IPS DF 4.7 (cell line): ENCODE measurements around the gene SH3TC1.

Source experiments
- DNase-seq: peaks from one replicate; pipeline ENCODE4 v3.0.0-alpha.2; 2013; ENCODE audit warnings: low spot score; ENCODE audit errors: extremely low read depth

Gene SH3TC1

DNA sequence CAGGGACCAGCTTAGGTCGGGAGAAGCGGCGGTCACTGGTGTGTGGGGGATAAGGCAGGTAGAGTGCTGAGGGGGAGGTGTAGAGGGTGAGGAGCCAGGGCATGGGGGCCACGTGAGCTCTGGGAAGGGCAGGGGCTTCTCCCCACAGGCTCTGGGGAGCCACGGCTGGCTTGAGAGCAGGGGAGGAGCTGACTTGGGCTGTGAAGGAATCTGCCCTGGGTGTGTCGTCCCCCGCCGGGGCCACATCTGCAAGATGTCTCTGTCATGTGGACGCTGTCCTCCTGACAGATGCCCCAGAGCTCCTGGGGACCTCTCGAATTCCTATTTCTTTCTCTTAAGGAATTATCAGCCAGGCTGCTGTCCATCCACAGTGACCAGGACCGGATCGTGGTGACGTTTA lies 15.0 kb downstream of the SH3TC1 start:
- DNase-seq = no peak

DNA sequence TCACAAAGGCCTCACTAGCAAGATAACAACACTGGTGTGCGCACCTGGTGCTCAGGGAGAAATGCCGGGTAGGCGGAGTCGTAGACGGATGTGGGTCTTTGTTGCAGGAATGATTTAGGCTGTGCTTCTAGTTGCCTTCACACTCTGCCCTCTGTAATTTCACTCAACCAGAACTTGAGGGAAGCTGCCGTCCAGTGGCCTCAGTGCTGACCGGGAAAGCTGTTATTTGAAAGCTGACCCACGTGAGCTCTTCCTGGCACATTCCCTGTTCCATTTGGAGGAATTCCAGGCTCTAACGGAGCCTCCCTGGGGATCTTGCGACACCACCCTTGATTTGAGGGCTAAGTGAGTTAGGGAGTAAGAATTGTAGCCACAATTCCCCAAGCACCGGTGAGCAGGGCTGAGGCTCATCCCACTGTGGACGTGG lies 15.9 kb downstream of the SH3TC1 start:
- DNase-seq = no peak

DNA sequence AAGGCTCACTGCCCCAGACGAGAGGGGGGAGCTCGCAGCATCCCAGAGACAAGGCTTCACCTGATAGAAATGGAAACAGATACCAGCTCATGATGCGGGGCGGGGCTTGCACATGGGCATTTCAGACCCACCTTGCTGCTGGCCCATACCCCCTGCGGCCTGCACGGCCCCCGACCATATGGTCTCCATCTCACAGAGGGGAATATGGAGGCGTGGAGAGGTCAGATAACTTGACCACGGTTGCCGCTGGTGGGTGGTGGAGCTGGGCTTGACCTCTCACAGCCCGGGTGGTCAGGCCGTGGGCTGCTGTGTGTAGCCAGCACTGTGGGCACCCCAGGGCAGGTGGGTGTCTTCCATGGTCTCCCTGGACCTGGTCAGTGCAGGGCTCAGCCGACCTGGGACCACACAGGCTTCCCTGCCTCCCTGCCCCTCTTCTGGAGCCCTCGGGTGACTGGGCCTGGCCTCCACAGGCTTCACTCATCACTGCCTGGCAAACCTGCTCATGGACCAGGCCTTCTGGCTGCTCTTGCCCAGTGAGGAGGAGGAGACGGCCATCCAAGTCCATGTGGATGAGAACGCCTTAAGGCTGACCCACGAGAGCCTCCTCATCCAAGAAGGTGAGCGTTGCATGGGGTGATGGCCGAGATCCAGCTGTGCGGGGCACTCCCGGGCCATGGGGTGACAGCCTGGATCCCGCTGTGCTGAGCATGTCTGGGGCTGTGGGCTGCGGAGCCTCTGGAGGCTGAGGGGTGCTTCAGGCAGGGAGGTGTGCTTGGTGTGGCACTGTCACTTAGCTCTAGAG lies 16.8 kb downstream of the SH3TC1 start:
- no peak for DNase-seq

DNA sequence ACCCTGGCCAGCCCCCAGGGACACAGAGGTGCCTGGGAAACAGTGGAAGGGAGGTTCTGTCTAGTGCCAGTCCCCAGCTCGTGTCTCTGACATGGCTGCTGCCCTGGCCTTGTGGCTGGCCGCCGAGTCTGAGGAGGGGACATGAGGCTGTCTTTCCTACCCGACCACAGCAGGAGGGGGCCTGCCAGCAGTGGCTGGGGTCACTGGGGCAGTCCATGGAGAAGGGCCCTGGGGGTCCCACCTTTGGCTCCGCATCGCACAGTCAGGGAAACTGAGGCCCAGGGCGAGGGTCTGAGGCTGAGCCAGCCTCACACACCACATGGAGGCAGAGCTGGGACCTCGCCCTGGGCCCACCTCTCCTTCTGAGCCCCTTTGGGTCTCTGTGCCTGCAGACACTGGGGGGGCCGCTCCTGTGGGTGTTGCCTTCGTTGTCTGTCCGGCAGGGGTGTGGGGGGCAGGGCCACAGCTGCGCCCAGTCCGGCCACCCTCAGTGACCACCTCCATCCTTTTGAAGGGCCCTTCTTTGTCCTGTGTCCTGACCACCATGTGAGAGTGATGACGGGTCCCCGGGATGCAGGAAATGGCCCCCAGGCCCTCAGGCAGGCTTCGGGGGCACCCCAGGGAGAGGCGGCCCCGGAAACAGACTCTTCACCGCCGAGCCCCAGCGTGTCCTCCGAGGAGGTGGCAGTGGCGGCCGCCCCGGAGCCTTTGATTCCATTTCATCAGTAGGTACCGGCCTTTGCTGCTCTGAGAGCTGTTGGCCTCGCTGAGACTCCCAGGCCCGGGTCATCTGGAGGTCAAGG lies 17.6 kb downstream of the SH3TC1 start:
- DNase-seq = no peak

DNA sequence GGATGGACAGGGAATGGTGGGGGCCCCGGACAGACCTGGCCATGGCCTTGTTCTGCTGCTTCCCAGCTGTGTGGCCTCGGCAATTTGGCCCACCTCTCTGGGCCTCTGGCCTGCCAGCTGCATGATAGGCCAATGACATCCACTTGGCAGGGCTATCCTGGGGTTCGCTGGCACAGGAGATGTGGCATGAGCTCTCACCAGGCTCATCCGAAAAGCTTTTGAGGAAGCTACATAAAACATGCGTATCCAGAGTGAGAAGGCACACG lies 18.1 kb downstream of the SH3TC1 start:
- no peak for DNase-seq

DNA sequence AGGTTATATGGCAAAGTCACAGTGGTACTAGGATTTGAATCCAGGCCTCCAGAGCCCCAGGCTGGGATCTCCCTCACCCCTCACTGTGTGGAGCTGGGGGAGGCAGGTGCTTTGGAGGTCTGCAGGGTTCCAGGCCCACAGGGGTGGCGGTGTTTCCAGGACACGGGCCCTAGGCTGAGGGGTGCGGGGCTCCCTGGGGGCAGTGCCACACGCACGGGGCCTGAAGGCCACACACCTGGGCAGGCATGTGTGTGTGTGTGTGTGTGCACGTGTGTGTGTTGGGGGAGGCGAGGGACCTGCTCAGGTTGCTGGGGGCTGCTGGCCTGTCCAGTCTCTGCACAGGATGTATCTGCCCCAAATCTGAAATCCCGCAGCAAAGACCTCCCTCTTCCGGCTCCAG lies 18.8 kb downstream of the SH3TC1 start:
- DNase-seq = no peak

DNA sequence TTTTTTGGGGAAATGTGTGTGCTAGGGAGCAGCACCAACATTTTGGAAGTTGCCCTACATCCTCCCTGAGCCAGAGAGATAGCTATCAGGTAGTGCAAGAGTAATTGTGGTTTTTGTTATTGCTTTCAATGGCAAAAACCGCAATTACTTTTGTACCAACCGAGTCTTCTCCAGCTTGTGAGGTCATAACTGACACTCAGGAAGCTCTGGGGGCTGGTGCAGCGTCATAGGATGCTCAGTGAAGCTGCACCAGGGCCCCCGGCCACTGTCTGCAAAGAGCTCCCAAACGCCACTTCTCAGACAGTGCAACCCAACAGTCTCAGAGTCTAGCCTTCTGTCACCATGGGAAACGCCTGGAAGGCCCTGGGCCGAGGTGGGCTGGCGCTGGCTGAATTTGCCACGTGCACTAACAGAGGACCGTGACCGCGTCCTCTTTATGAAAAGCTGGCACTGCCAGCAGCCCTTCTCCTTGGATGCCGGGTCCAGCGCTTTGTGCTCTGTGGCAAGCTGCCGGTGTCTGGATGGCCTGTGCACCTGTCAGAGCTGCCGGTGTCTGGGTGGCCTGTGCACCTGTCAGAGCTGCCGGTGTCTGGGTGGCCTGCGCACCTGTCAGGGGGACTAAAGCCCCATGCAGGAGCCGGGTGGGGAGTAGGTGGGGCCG lies 19.4 kb downstream of the SH3TC1 start:
- DNase-seq = no peak

DNA sequence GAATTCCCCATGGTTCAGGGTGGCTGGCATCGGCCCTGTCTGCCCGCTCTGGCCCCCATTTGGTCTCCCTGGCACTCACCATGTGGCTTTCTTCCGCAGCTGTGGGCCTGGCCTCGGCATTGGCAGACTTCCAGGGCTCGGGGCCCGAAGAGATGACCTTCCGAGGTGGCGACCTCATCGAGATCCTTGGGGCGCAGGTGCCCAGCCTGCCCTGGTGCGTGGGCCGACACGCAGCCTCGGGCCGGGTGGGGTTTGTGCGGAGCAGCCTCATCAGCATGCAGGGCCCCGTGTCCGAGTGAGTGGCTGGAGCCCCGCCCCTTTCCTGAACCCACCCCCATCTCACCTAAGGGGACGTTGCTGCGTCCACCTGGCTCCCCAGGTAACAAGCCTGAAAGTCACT lies 20.1 kb downstream of the SH3TC1 start:
- DNase-seq = no peak

DNA sequence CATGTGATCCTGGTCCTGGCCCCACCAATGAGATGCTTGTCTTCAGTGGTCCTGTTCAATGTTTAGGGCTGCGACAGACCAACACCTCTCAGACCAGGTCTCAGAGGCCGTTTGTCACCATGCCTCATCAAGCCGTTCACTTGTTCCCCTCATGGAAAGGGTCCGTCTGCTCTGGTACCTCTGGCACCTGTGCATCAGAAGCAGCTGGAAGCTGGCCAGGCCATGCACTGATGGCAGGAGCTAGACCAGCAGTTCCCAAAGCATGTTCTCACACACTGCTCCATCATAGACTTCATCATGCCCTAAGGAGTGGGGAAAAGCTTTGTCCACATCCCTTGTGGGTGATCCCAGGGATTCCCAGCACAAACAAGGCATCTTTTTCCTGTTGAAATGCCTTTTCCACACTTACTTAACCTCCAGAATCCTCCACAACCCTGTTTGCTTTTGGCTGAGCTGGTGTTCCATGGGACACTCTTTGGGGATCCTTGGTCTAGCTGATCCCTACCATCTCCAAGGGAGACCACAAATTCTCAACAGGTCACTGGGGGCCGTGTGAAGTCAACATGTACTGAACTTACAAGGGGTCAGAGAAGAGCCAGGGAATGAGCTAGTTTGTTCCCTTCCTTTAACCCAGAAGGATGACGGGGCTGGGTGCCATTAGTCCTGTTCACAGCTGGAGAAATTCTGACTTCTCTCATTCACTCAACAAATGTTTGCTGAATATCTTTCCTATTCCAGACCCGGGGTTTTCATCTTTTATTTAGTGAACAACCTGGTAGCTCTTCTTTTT lies 21.8 kb downstream of the SH3TC1 start:
- no peak for DNase-seq

DNA sequence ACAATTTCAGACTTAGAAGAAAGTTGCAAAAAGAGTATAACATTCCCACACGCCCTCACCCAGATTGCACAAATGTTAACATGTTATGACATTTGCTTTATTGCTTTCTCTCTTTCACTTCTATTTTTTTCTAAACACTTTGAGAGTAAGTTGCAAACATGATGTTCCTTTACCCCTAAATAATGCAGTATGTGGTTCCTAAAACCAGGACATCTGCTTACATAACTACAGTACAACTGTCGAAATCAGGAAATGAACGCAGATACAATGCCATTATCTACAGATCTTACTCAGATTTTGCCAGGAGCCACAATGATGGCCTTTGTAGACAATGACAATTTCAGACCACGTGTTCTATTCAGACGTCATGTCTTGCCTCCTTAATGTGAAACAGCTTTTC lies 22.4 kb downstream of the SH3TC1 start:
- no peak for DNase-seq

DNA sequence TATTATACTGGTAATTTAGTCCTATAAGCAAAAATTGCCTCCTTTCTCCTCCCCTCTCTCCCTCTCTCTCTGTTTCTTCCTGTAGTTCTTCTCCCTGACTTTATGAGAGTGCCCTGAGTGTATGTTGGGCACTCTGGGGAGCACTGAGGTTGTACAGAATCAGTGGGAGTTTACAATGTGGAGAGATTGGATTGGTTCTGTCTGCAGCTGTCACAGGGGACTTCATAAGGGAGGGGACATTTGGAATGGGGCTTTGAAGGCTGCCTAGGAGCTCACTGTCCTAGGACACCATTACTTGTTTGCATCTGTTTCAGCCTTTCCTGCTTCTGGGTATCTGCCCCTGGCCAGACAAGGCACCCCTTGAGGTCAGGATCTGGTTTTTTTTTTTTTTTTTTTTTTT lies 22.9 kb downstream of the SH3TC1 start:
- DNase-seq = no peak

DNA sequence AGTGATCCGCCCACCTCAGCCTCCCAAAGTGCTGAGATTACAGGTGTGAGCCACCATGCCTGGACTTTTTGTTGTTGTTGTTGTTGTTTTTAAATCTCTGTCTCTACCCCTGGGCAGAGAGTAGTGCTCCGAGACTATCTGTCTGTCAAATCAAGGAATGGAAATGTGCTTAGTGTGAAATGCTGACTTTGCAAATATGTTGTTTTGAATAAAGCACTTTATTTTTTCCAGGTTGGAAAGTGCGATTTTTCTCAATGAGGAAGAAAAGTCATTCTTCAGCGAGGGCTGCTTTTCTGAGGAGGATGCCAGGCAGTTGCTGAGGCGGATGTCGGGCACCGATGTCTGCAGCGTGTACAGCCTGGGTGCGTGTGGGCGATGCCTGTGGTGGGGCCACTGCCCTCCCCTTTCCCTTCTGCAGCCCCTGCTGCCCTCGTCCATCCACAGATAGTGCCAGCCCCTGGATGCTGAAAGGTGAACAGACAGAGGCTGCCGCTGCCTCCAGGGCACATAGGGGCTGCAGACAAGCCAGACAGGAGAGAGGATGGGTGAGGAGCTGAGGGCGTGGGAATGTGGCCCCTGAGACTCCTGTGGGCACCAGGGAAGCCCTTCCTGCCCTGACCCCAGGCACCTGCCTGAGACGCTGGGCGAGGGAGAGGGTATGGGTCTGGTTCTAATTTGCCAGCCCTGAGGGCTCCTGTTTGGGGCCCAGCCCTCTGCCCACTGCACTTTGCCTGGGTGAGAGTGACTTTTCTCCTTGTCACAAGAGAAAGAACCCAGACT lies 23.7 kb downstream of the SH3TC1 start:
- DNase-seq = no peak

DNA sequence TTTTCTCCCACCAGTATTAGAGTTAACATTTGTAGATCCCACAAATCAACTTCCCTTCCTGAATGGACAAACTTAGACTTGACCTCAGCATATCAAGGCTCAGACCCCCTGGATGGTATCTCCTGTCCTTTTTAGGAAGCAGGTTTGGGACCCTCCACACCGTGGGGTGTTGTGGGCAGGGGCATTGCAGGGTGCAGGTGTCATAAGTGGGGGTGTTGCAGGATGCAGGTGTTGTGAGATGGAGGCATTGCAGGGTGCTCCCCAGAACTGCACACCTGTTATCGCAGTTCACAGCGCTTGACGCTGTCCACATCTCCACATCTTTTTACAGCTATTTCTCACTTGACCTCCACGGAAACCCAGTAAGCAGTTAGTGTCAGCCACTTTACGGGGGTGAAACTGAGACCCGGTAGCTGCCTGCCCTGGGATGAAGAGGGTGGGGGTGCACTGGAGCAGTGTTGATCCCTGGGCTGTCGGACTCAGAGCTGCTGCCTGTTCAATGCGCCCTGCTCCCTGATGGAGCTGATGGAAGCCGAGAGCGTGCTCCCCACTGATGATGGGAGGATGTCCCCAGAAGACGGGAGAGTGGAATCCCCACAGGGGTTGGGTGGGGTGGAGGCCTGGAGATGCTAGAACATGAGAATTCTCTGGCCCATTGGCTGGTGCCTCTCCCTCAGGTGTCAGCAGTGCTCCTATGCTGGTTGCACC lies 25.3 kb downstream of the SH3TC1 start:
- DNase-seq = no peak

DNA sequence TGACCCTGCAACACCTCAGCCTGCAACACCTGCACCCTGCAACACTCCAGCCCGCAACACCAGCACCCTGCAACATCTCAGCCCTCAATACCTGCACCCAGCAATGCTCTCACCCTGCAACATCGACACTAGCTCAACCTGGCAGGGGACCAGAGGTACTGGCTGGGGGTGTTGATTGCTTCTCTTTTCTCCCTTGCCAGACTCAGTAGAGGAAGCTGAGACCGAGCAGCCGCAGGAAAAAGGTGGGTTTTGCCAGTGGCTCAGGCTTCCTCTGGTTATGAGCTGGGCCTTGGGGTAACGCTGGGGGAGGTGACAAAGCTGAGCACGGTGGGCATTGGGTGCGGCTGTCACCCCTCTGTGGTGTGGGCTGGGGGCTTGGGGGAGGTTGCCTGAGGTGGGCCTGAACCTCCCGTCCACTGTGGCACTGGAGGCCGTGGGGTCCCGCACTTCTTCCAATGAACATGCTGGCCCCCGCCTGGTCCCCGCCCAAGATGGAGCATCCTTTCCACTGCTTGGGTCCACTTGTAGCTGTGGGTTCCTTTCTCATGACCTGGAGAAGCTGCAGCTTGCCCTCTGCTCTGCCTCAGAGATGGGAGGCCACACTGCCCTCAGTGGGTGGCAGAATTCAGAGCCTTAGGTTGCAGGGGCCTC lies 26.0 kb downstream of the SH3TC1 start:
- DNase-seq = no peak

DNA sequence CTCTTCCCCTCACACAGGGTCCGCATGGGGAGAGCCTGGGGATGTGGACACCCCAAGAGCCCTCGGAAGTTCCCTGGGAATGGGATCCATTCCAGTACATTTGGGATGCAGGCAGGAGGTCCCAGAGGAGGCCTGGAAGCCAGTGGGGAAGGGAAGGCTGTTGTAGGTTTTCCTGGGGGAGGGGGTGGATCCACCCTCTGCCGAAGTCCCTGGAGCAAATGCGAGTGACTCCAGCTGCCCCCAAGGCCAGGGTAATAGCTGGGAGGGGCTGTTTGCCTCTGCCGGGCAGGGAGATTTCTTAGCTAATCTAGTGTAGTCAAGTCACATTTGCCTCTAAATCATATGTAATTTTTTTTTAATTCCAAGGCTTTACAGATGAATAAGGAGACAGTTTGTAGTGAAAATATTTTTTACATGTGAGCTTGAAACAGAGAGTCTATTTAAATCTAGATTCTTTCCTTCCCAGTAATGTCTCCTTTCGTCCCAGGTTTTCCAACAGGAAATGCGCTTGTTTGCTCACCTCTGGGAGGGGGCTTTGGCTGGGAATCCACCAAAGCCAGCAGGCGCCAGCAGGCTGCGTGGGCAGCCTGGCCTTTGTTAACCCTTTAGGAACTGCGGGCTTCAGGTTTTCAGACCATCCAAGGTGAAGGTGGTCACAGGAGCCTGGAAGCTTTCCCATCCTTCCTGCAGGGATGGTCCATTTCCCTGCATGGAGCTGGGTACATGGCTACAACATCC lies 26.8 kb downstream of the SH3TC1 start:
- DNase-seq = no peak

DNA sequence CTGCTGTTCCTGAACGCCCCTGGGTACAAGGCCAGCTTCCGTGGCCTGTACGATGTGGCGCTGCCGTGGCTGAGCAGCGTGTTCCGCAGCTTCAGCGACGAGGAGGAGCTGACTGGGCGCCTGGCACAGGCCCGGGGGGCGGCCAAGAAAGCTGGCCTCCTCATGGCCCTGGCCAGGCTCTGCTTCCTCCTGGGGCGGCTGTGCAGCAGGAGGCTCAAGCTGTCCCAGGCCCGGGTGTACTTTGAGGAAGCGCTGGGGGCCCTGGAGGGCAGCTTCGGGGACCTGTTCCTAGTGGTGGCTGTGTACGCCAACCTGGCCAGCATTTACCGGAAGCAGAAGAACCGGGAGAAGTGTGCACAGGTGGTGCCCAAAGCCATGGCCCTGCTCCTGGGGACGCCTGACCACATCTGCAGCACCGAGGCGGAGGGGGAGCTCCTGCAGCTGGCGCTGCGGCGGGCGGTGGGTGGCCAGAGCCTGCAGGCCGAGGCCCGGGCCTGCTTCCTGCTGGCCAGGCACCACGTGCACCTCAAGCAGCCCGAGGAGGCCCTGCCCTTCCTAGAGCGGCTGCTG lies 28.2 kb downstream of the SH3TC1 start:
- no peak for DNase-seq

DNA sequence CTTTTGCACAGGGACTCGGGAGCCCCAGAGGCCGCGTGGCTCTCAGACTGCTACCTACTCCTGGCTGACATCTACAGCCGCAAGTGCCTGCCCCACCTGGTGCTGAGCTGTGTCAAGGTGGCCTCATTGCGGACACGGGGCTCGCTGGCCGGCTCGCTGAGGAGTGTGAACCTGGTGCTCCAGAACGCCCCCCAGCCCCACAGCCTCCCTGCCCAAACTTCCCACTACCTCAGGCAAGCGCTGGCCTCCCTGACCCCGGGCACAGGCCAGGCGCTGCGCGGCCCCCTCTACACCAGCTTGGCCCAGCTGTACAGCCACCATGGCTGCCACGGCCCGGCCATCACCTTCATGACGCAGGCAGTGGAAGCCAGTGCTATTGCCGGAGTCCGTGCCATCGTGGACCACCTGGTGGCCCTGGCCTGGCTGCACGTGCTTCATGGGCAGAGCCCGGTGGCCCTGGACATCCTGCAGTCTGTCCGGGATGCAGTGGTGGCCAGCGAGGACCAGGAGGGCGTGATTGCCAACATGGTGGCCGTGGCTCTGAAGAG lies 28.8 kb downstream of the SH3TC1 start:
- DNase-seq = no peak
